Type B pancreatic cell (in vitro differentiated cells): ENCODE measurements around the gene KLHL42. TPM values are rescaled to one million over a fixed set of nuclear protein-coding genes. Genes with fewer than 3 reads are reported as not detected.

ENCODE experiments used
- DNase-seq: peaks from one replicate; pipeline ENCODE4 v3.0.0; 2021; ENCODE audit warnings: mixed read lengths; ENCODE audit not compliant: unreplicated experiment; ENCODE audit errors: extremely low spot score
- H3K27ac Mint-ChIP-seq: 2 replicates; pipeline ENCODE4 v1.8.0; 2021; ENCODE audit warnings: mild to moderate bottlenecking, mixed read lengths
- H3K27me3 Mint-ChIP-seq: 2 replicates; pipeline ENCODE4 v1.8.0; 2021; ENCODE audit warnings: mixed read lengths
- H3K36me3 Mint-ChIP-seq: 2 replicates; pipeline ENCODE4 v1.8.0; 2021; ENCODE audit warnings: mixed read lengths
- H3K4me1 Mint-ChIP-seq: one replicate; pipeline ENCODE4 v1.8.0; 2021; ENCODE audit warnings: mixed read lengths; ENCODE audit not compliant: unreplicated experiment
- H3K4me3 Mint-ChIP-seq: 2 replicates; pipeline ENCODE4 v1.8.0; 2021; ENCODE audit warnings: mild to moderate bottlenecking, mixed read lengths
- H3K9me3 Mint-ChIP-seq: 2 replicates; pipeline ENCODE4 v1.8.0; 2021; ENCODE audit warnings: mixed read lengths
- total RNA-seq: library from RNA; stranded (reverse); gene quantifications from 2 replicates; pipeline ENCODE4 v1.2.1, GENCODE V29; 2021; ENCODE audit warnings: low replicate concordance
- TF ChIP-seq, protein P1 (sequence below): fragments of 200-600 bp; sonication (generic); conservative IDR thresholded peaks from 2 replicates; pipeline ENCODE4 v1.5.0; 2021; ENCODE audit warnings: antibody characterized with exemption, mild to moderate bottlenecking

The KLHL42 gene
- total RNA-seq, 1 donor from 2014 or later, result 30.6 TPM

DNA sequence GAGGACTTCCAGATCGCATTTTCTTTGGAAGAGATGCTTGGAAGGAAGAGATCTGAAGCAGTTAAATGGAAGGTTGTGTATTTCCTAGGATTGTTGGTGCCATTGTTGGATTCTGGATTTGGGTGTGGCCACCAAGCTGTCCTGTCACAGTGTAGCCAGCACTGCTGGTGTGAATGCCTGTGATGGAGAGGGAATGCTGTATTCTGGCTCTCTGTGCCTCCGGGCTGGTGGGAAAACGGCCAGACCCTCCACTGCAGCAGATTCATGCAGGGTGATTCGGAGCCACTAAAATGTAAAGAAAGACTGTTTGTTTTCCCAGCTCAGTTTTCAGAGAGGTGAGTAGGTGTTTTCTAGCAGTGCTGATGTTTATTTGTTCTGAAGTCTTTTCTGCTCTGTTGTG is 30.7 kb downstream of the KLHL42 start:
- no peak overlapping the region for H3K4me3 Mint-ChIP-seq

DNA sequence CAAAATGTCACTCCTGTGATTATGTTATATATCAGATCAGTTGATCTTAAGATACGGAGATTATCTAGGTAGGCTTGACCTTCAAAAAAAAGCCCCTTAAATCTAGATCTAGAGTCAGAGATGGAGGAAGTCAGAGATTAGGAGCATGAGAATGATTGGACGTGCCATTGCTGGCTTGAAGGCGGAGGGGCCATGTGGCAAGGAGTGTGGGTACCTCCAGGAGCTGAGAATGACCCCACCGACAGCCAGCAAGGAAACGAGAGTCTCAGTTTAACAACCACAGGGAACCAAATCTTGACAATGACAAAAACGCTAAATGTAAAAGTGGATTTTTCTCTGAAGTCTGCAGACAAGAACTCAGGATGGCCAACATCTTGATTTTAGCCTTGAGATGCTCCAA is 32.5 kb downstream of the KLHL42 start:
- no peak overlapping the region for H3K4me3 Mint-ChIP-seq
- H3K4me1 Mint-ChIP-seq, result no peaks in the 10 kb centered on the region
- no peak for DNase-seq
- peaks cover 4% of the 10 kb centered on the region for H3K36me3 Mint-ChIP-seq
- H3K9me3 Mint-ChIP-seq, result no peaks in the 10 kb centered on the region
- TF ChIP-seq, protein P1, sequence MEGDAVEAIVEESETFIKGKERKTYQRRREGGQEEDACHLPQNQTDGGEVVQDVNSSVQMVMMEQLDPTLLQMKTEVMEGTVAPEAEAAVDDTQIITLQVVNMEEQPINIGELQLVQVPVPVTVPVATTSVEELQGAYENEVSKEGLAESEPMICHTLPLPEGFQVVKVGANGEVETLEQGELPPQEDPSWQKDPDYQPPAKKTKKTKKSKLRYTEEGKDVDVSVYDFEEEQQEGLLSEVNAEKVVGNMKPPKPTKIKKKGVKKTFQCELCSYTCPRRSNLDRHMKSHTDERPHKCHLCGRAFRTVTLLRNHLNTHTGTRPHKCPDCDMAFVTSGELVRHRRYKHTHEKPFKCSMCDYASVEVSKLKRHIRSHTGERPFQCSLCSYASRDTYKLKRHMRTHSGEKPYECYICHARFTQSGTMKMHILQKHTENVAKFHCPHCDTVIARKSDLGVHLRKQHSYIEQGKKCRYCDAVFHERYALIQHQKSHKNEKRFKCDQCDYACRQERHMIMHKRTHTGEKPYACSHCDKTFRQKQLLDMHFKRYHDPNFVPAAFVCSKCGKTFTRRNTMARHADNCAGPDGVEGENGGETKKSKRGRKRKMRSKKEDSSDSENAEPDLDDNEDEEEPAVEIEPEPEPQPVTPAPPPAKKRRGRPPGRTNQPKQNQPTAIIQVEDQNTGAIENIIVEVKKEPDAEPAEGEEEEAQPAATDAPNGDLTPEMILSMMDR, result no peak
- peaks cover 8% of the 10 kb centered on the region for H3K27me3 Mint-ChIP-seq
- H3K27ac Mint-ChIP-seq, result no peak overlapping the region

More for the DNA sequence above, 30.7 kb downstream of the KLHL42 start:
- H3K4me1 Mint-ChIP-seq, result no peaks in the 10 kb centered on the region
- TF ChIP-seq, protein P1, result no peak
- DNase-seq, result no peak
- H3K36me3 Mint-ChIP-seq, result peaks cover 4% of the 10 kb centered on the region
- no peak overlapping the region for H3K27ac Mint-ChIP-seq
- H3K9me3 Mint-ChIP-seq, result no peaks in the 10 kb centered on the region
- H3K27me3 Mint-ChIP-seq, result peaks cover 10% of the 10 kb centered on the region

DNA sequence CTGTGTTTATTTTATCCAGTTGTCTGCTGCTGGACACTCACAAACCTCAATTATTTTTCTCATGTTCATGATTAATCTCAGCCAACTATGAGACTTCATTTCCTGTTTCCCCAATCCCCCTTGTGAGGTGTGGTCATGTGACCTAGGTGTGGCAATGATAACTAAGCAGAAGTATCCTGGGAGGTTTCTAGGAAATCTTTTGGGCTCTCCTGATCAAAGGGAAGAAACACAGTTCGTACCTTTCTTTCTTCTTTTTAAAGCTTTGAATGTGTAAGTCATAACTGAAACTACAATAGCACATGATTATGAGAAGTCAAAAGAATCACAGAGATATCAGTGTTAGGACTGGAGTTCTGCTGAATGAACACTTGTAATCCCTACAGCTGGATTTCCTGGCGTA is 34.4 kb downstream of the KLHL42 start:
- Mint-ChIP-seq H3K27ac (no peak overlapping the region), H3K36me3 (peaks cover 8% of the 10 kb centered on the region)
- TF ChIP-seq, protein P1, result no peak

DNA sequence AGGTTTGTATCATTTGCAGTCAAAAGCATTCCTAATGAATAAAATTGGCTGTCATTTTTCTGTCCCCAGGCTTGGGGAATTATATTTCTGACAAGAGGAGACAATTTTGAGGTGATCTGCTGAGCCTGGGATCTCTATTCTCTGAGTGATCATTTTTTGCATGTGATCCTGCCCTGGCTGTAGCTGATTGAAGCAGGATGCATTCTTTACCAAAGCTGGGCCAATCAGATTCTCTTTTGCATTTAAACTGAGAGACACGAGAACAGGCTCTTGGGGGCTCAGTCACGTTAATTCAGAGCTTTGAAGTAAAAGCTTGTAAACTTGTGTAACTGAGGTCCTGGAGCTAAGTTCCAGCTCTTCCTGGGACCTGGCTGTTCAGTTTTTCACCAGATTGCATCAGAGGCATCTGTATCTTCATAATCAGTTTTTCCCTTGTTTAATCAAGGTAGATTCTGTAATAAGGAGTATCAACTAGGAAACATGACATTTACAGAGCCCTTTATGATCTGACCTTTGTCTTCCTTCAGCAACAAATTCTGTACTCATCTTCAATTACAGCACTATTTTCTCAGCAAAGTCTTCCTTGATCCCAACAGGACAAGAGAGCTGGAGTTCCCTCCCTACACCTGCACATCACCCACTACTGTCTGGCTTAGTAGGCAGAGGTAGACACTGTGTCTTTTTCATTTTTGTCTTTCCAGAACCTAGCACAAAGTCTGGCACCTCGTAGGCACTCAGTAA is 35.0 kb downstream of the KLHL42 start:
- Mint-ChIP-seq H3K4me1 (no peaks in the 10 kb centered on the region), H3K27me3 (peaks cover 12% of the 10 kb centered on the region), H3K9me3 (no peaks in the 10 kb centered on the region), H3K36me3 (peaks cover 8% of the 10 kb centered on the region), H3K4me3 (no peak overlapping the region), H3K27ac (no peak overlapping the region)
- no peak for DNase-seq
- TF ChIP-seq, protein P1, result no peak

More for the DNA sequence above, 34.4 kb downstream of the KLHL42 start:
- DNase-seq, result no peak
- no peak overlapping the region for H3K4me3 Mint-ChIP-seq
- H3K27me3 Mint-ChIP-seq, result peaks cover 12% of the 10 kb centered on the region
- no peaks in the 10 kb centered on the region for H3K4me1 Mint-ChIP-seq
- no peaks in the 10 kb centered on the region for H3K9me3 Mint-ChIP-seq

DNA sequence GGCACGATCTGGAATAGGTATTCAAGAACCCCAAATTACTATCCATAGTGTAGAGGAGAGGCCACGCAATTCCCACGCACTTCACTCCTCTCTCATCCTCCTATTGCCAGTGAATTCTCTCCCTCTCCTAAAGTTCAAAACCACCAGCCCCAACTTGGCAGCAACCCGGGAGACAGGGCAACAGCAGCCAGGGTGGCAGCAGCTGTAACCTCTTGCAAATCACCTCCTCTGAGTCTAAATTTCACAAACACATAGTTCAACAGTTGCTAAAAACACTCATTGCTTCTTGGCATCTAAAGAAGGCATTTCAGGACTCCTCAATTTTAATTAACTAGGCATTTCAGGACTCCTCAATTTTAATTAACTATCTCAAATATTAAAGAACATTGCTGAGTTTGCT is 37.7 kb downstream of the KLHL42 start:
- Mint-ChIP-seq H3K9me3 (no peaks in the 10 kb centered on the region), H3K27ac (no peak overlapping the region), H3K36me3 (peaks cover 8% of the 10 kb centered on the region), H3K27me3 (peaks cover 18% of the 10 kb centered on the region), H3K4me3 (no peak overlapping the region), H3K4me1 (no peaks in the 10 kb centered on the region)
- no peak for DNase-seq
- TF ChIP-seq, protein P1, result no peak
